Measurements from ENCODE around the gene PDE8A. TPM values are rescaled to one million over a fixed set of nuclear protein-coding genes. Genes with fewer than 3 reads are reported as not detected.

PDE8A gene, protein sequence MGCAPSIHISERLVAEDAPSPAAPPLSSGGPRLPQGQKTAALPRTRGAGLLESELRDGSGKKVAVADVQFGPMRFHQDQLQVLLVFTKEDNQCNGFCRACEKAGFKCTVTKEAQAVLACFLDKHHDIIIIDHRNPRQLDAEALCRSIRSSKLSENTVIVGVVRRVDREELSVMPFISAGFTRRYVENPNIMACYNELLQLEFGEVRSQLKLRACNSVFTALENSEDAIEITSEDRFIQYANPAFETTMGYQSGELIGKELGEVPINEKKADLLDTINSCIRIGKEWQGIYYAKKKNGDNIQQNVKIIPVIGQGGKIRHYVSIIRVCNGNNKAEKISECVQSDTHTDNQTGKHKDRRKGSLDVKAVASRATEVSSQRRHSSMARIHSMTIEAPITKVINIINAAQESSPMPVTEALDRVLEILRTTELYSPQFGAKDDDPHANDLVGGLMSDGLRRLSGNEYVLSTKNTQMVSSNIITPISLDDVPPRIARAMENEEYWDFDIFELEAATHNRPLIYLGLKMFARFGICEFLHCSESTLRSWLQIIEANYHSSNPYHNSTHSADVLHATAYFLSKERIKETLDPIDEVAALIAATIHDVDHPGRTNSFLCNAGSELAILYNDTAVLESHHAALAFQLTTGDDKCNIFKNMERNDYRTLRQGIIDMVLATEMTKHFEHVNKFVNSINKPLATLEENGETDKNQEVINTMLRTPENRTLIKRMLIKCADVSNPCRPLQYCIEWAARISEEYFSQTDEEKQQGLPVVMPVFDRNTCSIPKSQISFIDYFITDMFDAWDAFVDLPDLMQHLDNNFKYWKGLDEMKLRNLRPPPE
- 10 to 100 TPM; 17.5 to 19.7 TPM for total RNA-seq

DNA sequence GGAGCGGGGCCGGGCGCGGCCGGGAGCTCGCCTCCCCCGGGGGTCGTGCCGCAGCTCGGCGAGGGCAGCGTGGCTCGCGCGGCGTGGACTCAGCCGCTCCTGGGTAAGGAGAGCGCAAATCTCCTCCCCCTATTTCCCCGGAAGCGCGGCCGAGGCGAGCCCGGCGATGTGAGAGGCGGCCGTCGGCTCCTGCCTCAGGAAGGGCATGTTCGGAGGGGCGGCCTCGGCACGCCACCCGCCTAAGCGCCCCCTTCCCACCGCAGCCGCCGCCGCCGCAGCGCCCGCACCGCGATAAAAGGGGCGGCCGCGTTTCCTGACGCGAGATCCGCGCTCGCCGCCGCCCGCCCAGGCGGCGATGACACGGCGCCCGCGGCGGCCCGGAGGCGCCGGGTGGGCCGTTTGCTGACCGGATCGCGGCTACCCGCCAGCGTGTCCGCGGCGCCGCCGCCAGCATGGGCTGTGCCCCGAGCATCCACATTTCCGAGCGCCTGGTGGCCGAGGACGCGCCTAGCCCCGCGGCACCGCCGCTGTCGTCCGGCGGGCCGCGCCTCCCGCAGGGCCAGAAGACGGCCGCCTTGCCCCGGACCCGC, at the start of gene PDE8A:
Gene PDE8A, plus strand, starts transcription at position 146 of the 590 bp plus-strand sequence. Its CDS starts 307 bp downstream, at position 453.
- POLR2A ChIA-PET = interaction anchor here (0.6 kb wide), 1 partner anchor 599 kb away, joined by 3 read pairs; no protein-coding TSS in a partner anchor
- CTCF ChIA-PET = no interaction called here

DNA sequence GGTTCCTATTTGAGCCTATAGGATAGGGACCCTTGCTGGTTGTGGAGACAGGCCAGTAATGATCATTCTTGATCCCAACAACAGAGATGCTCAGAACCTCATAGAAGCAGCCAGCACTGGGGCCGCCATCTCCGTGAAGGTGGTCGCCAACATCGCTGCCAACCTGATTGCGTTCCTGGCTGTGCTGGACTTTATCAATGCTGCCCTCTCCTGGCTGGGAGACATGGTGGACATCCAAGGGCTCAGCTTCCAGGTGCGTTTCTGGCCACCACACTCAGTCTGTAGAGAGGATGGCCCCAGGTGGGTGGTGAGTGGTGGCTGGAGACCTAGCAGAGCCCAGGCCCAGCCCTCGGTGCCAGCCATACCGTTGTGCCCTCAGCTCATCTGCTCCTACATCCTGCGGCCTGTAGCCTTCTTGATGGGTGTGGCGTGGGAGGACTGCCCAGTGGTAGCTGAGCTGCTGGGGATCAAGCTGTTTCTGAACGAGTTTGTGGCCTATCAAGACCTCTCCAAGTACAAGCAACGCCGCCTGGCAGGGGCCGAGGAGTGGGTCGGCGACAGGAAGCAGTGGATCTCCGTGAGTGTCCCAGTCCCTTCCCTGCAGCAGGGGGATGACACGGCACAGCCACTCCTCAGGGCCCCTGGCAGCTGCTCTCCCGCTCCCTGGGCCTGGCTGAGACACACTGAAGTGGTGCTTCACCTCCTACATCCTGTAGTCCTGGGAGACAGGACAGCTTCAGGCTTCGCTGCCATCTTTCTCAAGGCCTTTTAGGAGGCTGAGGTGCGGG, 46.5 kb upstream of the PDE8A start:
- POLR2A ChIA-PET = no interaction called here
- CTCF ChIA-PET = interaction anchor here (0.5 kb wide), 1 partner anchor 348 kb away, joined by 3 read pairs; no protein-coding TSS in a partner anchor

DNA sequence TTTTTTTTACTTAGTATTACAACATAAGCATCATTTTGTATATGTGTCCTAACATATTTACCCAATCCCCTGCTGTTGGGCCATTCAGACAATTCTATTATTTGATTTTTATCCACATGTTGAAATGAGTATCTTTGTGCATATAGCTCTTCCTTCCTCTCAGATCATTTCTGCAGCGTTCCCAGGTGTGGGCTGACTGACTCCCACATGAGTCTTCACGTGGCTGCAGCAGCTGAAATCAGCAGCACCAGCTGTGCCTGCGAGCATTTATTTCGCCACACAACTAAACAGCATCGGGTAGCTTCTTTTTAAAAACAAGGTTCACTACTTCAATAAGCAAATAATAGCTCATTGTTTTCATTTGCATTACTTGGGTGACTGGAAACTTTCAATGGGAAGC, 44.5 kb upstream of the PDE8A start:
- POLR2A ChIA-PET = no interaction called here
- CTCF ChIA-PET = interaction anchor here (0.8 kb wide), 1 partner anchor 9 kb away, joined by 6 read pairs; no protein-coding TSS in a partner anchor

DNA sequence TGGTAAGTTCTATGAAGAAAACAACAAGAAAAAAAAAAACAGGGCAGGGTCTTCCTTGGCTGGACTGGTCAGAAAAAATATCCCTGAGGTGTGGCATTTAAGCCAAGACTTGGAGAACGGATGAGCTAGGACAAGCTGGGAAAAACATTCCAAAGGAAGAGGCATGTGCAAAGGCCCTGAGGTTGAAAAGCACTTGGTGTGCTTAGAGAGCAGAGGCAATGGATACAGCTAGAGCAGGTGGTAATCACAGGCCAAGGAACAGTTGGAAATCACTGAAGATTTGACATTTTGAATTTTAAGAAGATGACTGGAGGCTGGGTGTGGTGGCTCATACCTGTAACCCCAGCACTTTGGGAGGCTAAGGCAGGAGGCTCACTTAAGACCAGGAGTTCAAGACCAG, 42.9 kb upstream of the PDE8A start:
- ChIA-PET POLR2A (interaction anchor here (0.7 kb wide), 1 partner anchor 357 kb away, joined by 3 read pairs; no protein-coding TSS in a partner anchor), CTCF (interaction anchor here (3.4 kb wide), 1 partner anchor 10 kb away, joined by 9 read pairs; no protein-coding TSS in a partner anchor)

DNA sequence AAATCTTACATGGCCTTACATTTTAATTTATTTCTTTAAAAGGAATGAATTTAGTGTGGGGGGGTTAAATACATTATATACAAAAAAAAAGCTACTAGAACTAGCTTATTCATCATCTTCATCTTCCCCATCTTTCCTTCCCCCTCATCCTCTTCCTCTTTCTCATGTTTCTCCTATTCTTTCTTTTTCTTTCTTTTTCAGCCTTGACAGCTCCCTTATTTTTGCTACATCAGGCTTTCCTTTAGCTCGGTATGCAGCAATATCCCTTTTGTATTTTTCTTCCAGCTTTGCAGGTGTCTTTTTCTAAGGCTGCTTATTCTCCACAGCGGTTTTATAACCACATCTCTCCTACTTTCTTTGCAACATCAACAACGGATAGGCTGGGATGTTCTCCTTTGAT, 41.3 kb upstream of the PDE8A start:
- CTCF ChIA-PET = interaction anchor here (3.4 kb wide), 1 partner anchor 12 kb away, joined by 9 read pairs; no protein-coding TSS in a partner anchor
- POLR2A ChIA-PET = no interaction called here

DNA sequence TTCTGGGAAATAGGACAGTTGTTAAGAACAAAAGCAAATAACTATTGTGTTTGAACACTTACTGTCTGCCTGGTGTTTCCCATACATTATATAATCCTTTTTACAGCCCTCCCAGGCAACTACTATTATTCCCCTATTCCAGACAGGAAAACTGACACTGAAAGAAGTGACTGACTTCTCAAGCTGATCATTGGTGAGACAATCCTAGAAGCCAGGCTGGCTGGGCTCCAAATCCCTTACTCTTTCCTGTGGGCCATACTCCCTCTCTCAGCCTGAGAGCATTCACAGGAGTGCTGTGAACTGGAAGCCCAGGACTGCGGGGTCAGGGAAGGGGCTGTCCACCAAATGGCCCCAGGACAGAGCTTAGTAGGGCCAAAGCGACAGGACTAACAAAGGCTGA, 39.2 kb upstream of the PDE8A start:
- ChIA-PET CTCF (no interaction called here), POLR2A (no interaction called here)

DNA sequence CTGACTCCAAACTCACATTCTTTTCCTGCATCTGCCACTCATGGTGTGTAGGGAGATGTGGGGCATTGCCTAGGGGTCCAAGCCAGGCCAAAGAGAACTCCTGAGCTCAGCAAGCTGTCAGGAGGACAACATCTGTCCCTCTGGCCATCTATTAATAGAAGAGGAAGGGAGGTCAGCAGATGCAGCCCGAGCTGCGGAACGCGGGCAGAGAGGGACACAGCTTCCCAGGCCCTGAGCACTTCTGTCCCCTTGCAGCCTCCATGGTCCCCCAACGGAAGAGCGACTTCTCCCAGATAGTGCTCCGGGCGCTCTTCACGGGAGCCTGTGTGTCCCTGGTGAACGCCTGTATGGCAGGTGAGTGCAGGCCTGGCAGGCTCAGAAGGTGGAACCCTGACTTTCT, 37.3 kb upstream of the PDE8A start:
- CTCF ChIA-PET = interaction anchor here (1.6 kb wide), 1 partner anchor 16 kb away, joined by 4 read pairs; no protein-coding TSS in a partner anchor
- POLR2A ChIA-PET = no interaction called here

DNA sequence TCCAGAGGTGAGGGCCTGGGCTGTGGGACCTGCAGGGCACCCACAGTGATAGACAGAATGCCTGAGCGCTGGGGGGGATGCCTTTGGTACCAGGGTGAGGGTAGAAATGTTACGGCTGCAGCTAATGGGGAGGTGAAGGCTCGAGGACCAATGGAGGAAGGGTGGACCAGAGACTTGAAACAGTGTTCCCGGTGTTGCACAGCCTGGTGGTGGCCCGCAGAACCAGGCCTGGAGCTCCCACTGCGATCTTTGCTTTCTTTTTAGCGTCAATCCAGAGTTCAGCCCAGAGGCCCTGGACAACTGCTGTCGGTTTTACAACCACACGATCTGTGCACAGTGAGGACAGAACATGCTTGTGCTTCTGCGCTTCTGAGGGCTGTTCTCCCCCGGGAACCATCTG, 36.8 kb upstream of the PDE8A start:
- POLR2A ChIA-PET = no interaction called here

DNA sequence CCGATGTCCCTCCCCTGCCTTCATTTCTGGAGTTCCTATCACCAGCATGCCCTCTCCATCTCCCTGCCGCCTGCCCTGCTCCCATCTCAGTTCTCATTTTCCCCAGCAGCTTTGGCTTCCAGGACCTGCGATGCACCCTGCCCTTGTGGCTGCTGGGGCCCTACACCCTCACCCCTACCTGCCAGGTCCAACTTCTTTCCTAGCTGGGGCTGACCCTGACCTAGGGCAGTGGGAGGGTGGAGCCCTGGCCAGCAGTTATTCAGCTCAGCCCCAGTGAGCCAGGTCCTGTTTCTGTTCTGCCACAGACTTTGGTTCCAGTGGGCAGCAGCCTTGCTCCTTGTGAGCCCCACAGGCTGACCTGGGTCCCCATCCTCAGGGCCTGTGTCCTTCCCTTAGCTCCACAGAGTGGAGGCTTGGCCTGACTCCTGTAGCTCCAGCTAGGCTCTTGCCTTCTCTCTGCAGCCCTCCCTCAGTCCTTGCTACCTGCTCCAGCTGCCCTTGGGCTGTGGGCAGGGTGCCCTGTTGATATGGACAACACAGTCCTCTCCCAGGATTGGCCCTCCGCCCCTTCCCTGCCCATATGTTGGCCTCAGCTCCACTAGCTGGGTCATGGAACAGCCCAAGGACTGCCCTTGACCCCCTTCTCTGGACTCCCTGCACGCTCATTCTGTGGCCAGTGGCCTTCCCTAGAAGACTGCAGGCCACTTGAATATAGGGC, 34.7 kb upstream of the PDE8A start:
- POLR2A ChIA-PET = no interaction called here
- CTCF ChIA-PET = interaction anchor here (2.0 kb wide), 1 partner anchor 19 kb away, joined by 8 read pairs; no protein-coding TSS in a partner anchor

More for the DNA sequence above, 36.8 kb upstream of the PDE8A start:
- CTCF ChIA-PET = interaction anchor here (1.6 kb wide), 1 partner anchor 17 kb away, joined by 4 read pairs; no protein-coding TSS in a partner anchor

DNA sequence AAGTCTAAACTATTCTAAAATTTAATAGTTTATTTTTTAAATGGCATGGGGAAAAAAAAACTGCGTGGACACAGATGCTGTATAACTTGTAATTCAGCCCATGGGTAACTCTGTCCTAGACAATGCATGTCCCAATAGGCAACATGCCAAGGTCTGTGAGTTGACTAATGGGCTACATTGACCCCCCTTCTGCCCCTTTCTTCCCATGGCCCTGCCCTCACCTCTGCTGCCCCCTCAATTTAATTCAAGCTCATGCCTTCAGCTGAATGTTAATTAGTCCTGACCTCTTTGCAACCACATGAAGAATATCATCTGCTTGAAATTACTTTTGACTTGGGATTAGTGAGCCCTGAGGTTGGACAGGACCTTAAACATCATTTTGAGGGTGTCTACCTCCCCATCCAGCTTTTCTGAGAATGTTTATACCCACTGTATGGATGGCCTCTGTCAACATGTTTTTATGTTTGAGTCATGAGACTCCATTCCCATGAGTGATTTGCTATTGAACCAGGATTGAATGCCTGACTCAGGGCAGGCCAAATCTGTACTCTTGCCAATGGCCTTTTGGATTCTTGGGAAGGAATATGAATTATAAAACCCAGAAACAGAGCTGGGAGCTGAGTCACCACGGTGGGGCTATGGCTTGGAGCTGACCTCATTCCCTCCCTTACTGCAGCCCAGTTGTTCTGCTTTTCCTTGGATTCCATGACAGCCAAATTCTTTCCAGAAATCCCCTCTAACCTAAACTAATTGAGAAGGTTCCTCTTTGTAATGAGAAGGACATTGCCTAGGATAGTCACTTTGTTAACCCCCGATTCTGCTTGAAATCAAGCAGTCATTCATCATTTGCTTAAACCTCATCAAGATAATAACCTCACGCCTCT, 33.5 kb upstream of the PDE8A start:
- ChIA-PET CTCF (interaction anchor here (2.0 kb wide), 1 partner anchor 20 kb away, joined by 8 read pairs; no protein-coding TSS in a partner anchor), POLR2A (no interaction called here)

DNA sequence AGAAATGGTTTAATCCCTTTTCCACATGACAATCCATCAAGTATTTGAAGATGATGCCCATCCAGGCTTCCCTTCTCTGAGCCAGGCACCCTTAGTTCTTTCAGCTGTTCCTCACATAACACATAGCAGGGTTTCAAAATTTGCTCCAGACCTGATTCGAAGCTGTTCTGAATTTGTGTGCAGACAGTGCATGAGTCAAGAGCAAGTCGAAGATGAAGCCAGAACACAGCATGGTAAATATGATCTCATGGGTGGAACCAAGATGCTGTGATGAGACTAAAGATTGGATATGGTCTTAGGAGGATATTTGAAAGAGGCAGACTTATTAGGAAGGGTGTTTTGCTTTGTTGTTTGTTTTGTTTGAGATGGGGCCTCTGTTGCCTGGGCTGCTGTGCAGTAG, 32.6 kb upstream of the PDE8A start:
- CTCF ChIA-PET = interaction anchor here (0.6 kb wide), 1 partner anchor 34 kb away, joined by 3 read pairs; no protein-coding TSS in a partner anchor

DNA sequence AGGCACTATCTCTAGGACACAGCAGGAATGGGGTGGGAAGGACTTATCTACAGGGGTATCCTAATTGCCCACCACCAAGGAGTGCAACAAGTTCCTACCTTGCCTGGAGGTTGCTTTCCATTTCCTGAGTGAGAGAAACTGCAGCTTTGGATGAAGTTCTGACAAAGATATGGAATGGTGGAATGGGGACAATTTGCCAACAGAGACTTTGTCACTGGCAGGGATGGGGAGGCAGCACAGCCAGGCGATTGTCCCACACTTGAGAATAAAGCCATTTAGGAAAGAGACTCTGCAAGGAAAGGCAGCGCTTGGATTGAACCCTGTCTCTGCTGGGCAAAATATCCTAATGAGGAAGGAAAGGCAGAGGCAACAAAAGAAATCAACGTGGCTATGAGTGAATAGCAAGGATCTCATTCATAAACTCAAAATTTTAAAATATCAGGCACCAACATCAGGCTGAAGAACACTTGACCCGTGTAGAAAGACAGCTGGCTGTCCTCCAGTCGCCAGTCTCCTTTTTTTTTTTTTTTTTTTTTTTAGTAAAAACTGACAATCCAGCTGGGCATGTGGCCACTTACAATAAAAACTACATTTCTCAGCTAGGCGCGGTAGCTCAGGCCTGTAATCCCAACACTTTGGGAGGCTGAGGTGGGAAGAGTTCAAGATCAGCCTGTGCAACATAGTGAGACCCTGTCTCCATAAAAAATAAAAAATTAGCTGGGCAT, 31.6 kb upstream of the PDE8A start:
- CTCF ChIA-PET = interaction anchor here (0.6 to 1.1 kb wide), 2 partner anchors 12 to 22 kb away, joined by 3 read pairs; no protein-coding TSS in a partner anchor
- POLR2A ChIA-PET = no interaction called here

More for the DNA sequence above, 32.6 kb upstream of the PDE8A start:
- POLR2A ChIA-PET = no interaction called here

DNA sequence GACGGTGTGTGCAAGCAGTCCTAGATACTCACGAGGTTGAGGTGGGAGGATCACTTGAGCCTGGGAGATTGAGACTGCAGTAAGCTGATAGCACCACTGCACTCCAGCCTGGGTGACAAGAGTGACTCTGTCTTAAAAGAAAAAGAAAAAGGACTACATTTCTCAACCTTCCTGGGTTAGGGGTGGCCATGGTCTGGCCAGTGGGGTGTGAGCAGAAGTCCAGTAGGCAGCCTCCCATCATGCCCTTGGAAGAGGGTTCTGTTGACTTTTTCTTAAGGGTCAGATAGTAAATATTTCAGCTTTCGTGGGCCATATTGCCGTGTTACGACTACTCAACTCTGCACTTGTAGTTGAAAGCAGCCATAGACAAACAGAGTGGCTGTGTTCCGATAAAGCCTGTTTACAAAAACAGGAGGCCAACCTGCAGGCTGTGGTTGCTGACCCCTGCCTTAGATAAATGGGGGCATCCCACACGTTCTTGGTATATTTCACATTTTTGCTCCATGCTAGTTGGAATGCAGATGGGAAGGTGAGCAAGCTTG, 31.0 kb upstream of the PDE8A start:
- ChIA-PET CTCF (interaction anchor here (1.1 kb wide), 1 partner anchor 11 kb away, joined by 3 read pairs; no protein-coding TSS in a partner anchor), POLR2A (no interaction called here)

DNA sequence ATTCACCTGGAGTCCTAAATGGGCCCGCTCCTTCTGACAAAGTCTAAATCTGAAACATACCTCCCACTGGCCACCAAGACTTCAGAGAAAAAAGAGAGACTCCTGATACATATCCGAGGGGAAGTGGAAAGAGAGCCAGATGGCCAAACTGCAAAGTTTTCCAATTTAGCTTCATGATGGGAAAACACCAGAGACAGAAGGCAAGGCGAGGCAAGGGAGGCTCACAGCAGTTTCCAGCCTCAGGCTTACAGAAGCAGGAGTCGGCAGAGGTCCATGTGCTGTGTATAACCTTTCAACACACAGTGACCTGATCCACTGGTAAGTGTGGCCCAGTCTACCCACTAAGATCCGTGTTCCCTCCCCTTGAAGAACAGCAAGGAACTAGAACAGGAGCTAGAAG, 29.9 kb upstream of the PDE8A start:
- POLR2A ChIA-PET = no interaction called here

DNA sequence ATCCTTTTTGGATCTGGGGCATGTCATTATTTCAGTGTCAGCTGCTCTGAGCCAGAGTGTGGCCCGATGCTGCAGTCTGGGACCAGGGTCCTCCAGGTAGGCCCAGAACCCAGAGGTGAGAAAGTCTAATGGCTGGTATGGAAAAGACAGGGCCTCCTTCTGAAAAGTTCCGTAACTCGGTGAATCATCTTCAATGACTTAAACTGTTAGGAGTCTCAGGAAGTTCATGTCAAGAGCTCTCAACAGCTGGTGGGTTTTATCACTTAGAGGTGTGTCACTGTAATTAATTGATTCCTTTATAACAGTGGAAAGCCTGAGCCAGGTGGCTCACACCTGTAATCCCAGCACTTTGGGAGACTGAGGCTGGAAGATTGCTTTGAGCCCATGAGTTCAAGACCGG, 28.5 kb upstream of the PDE8A start:
- ChIA-PET POLR2A (no interaction called here), CTCF (interaction anchor here (1.4 kb wide), 1 partner anchor 23 kb away, joined by 4 read pairs; no protein-coding TSS in a partner anchor)

More for the DNA sequence above, 29.9 kb upstream of the PDE8A start:
- CTCF ChIA-PET = no interaction called here

DNA sequence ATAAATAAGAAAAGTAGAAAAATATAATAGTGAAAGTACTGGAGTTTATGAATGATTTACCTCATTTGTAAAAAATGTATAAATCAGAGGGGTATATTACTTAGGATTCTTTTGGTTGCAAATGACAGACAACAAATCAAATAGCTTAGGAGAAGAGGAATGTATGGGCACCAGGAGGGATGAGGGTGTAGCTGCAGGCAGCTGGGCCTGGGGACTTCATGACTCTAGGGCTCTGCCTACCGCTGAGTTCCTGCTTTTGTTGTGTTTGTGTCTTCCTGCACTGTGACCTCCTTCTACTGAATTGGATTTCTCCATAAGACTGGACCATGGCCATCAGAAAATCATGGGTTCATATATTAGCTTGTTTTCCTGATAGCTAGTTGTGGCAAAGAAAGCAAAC, 27.9 kb upstream of the PDE8A start:
- ChIA-PET POLR2A (no interaction called here), CTCF (interaction anchor here (1.4 kb wide), 1 partner anchor 24 kb away, joined by 4 read pairs; no protein-coding TSS in a partner anchor)
